K562 (cell line): ENCODE measurements around the gene GFI1B. TPM values are rescaled to one million over a fixed set of nuclear protein-coding genes. Genes with fewer than 3 reads are reported as not detected.
A peak's percentile ranks its signal among the peaks of the same experiment; 100 is the strongest.

Experiments
- CHCHD3 ChIP-seq: fragments of 250-450 bp; sonication (Bioruptor Pico); IDR thresholded peaks from 2 replicates; pipeline ENCODE4 v2.1.2; 2022; ENCODE audit warnings: mild to moderate bottlenecking
- CHD2 ChIP-seq: IDR thresholded peaks from 2 replicates; pipeline ENCODE4 v1.6.1; 2011; ENCODE audit warnings: low read depth, low read length
- ZBTB40 ChIP-seq, 2 experiments: fragments of 450-650 bp in 1 of 2; sonication (generic) in 1 of 2; formaldehyde crosslinking in 1 of 2; IDR thresholded peaks; 2 replicates each; pipeline versions ENCODE4 v1.7.1 to v1.9.0; 2016 to 2022; ENCODE audit warnings: inconsistent platforms in 1 of 2, mild to moderate bottlenecking in 1 of 2, missing genetic modification reagents in 1 of 2
- ZBTB7A ChIP-seq: IDR thresholded peaks from 2 replicates; pipeline ENCODE4 v1.6.1; 2011; ENCODE audit warnings: low read depth, mild to moderate bottlenecking, low read length, moderate library complexity, borderline replicate concordance; ENCODE audit not compliant: control insufficient read depth
- polyA plus RNA-seq, 8 experiments: library from polyadenylated mRNA; depleted of rRNA in 4 of 8; stranded (reverse) in 5 of 8; unstranded in 3 of 8; fragments of >200 nt; fragmentation: Nextera tagmentation in 2 of 8; fragmentation: Illumina TruSeq in 1 of 8; extraction: Ambion mirVana in 2 of 8; extraction: Trizol in 1 of 8; gene quantifications; 2 replicates each; pipeline versions ENCODE4 v1.2.1 to v1.2.3, GENCODE V29; 2011 to 2014; ENCODE audit warnings: inconsistent platforms in 1 of 8, missing spikeins in 1 of 8
- total RNA-seq, 7 experiments: library from RNA; depleted of rRNA in 6 of 7; stranded (reverse); fragments of >200 nt in 6 of 7; fragmentation: Illumina TruSeq in 2 of 7; extraction: Trizol in 2 of 7; gene quantifications; 2 replicates each; pipeline versions ENCODE4 v1.2.1 to v1.2.3, GENCODE V29; 2011 to 2021; ENCODE audit warnings: low replicate concordance in 1 of 7

The GFI1B gene
- total and polyA plus RNA-seq, 9 of the 15 experiments (the other 6 are each of a cell fraction or from before 2014, with no cell fraction given), result 8.0 to 75.7 (median 34.5) TPM

- peak; percentile 29; the same call in 1 of the 2 replicates for TF ChIP-seq ZBTB40 (IDR thresholded peaks at IDR 0.05)
- TF ChIP-seq ZBTB40 (CRISPR knock-in tag; IDR thresholded peaks at IDR 0.05), result no peak
- no peak for TF ChIP-seq CHCHD3
- TF ChIP-seq CHD2, result no peak
- TF ChIP-seq ZBTB7A, result no peak
Measured at GRCh38 chr9:132978112-132978450, 413 bp upstream of the GFI1B start (continued).
